Stimulated activated CD8-positive, alpha-beta memory T cell treated with anti-CD3 and anti-CD28 coated beads, Interleukin-7, amount 100 ng/mL, for 4 hours (primary cell): ENCODE measurements around the gene JUND.

Source experiments
- DNase-seq, 2 donors: peaks; one replicate each; pipeline ENCODE4 v3.0.0-alpha.2; 2020; ENCODE audit warnings: low read depth in 2 of 2

The JUND gene

GRCh38 chr19:18234194-18234593 lies 47.2 kb downstream of the JUND start:
- DNase-seq: no peak

- no peak for DNase-seq
Measured at GRCh38 chr19:18233224-18233825, 48.1 kb downstream of the JUND start.

GRCh38 chr19:18232540-18233223 lies 48.7 kb downstream of the JUND start:
- no peak for DNase-seq

- DNase-seq: no peak
Measured at GRCh38 chr19:18231775-18232174, 49.6 kb downstream of the JUND start.

- DNase-seq: no peak
Measured at GRCh38 chr19:18230941-18231734, 50.3 kb downstream of the JUND start.

- no peak for DNase-seq
Measured at GRCh38 chr19:18229915-18230314, 51.5 kb downstream of the JUND start.
